Keratinocyte (primary cell): ENCODE results near the gene ARPC4. TPM values are rescaled to one million over a fixed set of nuclear protein-coding genes. Genes with fewer than 3 reads are reported as not detected.

ENCODE experiments used
- DNase-seq: peaks from one replicate; pipeline ENCODE4 v3.0.0-alpha.2; 2011; ENCODE audit warnings: low read depth, missing footprints, low spot score
- FAIRE-seq: peaks from 2 replicates; lab custom pipeline; 2011; peaks lifted over from hg19 to GRCh38; lab: Jason Lieb, UNC
- H2AFZ ChIP-seq: 2 replicates; pipeline ENCODE4 v1.6.0; 2012; ENCODE audit warnings: low read length, control low read depth, inconsistent platforms; ENCODE audit not compliant: control insufficient read depth
- H3K27ac ChIP-seq: 2 replicates; pipeline ENCODE4 v1.5.1; 2011; ENCODE audit warnings: low read length; ENCODE audit not compliant: control insufficient read depth, insufficient read depth
- H3K27me3 ChIP-seq: 3 replicates; pipeline ENCODE4 v1.6.0; 2011; ENCODE audit warnings: low read length; ENCODE audit not compliant: control insufficient read depth, insufficient read depth; ENCODE audit errors: extremely low read depth
- H3K36me3 ChIP-seq, 2 experiments: 2 replicates in 1 of 2; 3 replicates in 1 of 2; pipeline ENCODE4 v1.5.1; 2011; ENCODE audit warnings: low read length in 2 of 2, mild to moderate bottlenecking in 1 of 2; ENCODE audit not compliant: control insufficient read depth in 2 of 2, insufficient read depth in 2 of 2; ENCODE audit errors: extremely low read depth in 1 of 2
- H3K4me1 ChIP-seq: 3 replicates; pipeline ENCODE4 v1.5.1; 2011; ENCODE audit warnings: low read length; ENCODE audit not compliant: control insufficient read depth, insufficient read depth; ENCODE audit errors: extremely low read depth
- H3K4me2 ChIP-seq: 3 replicates; pipeline ENCODE4 v1.6.0; 2011; ENCODE audit warnings: low read depth, low read length; ENCODE audit not compliant: control insufficient read depth, insufficient read depth; ENCODE audit errors: extremely low read depth
- H3K4me3 ChIP-seq, 3 experiments: fragments of 200-600 bp in 1 of 3; sonication (generic) in 1 of 3; 2 replicates in 2 of 3; 3 replicates in 1 of 3; pipeline ENCODE4 v1.5.1; 2011 to 2016; ENCODE audit warnings: low read length in 3 of 3, mild to moderate bottlenecking in 3 of 3, control low read depth in 2 of 3, inconsistent platforms in 1 of 3, low read depth in 1 of 3, mixed read lengths in 1 of 3, mixed run types in 1 of 3, moderate library complexity in 1 of 3; ENCODE audit not compliant: control insufficient read depth in 2 of 3, insufficient read depth in 2 of 3; ENCODE audit errors: extremely low read depth in 1 of 3
- H3K79me2 ChIP-seq: 2 replicates; pipeline ENCODE4 v1.6.0; 2012; ENCODE audit warnings: low read length; ENCODE audit not compliant: control insufficient read depth, insufficient read depth
- H3K9ac ChIP-seq: 3 replicates; pipeline ENCODE4 v1.6.0; 2011; ENCODE audit warnings: low read length; ENCODE audit not compliant: control insufficient read depth, insufficient read depth; ENCODE audit errors: extremely low read depth
- H3K9me1 ChIP-seq: 3 replicates; pipeline ENCODE4 v1.6.0; 2011; ENCODE audit warnings: low read length; ENCODE audit not compliant: control insufficient read depth, insufficient read depth; ENCODE audit errors: extremely low read depth
- H3K9me3 ChIP-seq: 2 replicates; pipeline ENCODE4 v1.5.1; 2012; ENCODE audit warnings: low read depth, low read length; ENCODE audit not compliant: control insufficient read depth
- H4K20me1 ChIP-seq: 3 replicates; pipeline ENCODE4 v1.6.0; 2011; ENCODE audit warnings: low read length; ENCODE audit not compliant: control insufficient read depth, insufficient read depth; ENCODE audit errors: extremely low read depth
- CTCF ChIP-seq, 3 experiments: IDR thresholded peaks in 1 of 3; conservative IDR thresholded peaks in 1 of 3; optimal IDR thresholded peaks in 1 of 3; 2 replicates in 2 of 3; 3 replicates in 1 of 3; pipeline versions ENCODE3 to v1.5.1; 2011; ENCODE audit warnings: low read length in 3 of 3, mild to moderate bottlenecking in 3 of 3, moderate library complexity in 2 of 3, control low read depth in 1 of 3, inconsistent platforms in 1 of 3; ENCODE audit not compliant: insufficient read depth in 2 of 3; ENCODE audit errors: extremely low read depth in 1 of 3
- EZH2 ChIP-seq: IDR thresholded peaks from one replicate; pipeline ENCODE4 v1.6.1; 2012; ENCODE audit warnings: inconsistent platforms, mild to moderate bottlenecking, low read length, moderate library complexity
- dilution Hi-C: fragments of 300-500 bp; cut with MboI; formaldehyde crosslinking; loops from one replicate; pipeline ENCODE4 v1.7.0; 2020; ENCODE audit warnings: low sequenced_read_pairs; ENCODE audit not compliant: extremely low pct_ligation_motif_present
- polyA plus RNA-seq, 5 experiments: library from polyadenylated mRNA; depleted of rRNA in 3 of 5; stranded (reverse) in 3 of 5; stranded (forward) in 1 of 5; unstranded in 1 of 5; fragments of >200 nt; gene quantifications; 1 replicate in 1 of 5; 2 replicates in 3 of 5; 3 replicates in 1 of 5; pipeline versions ENCODE4 v1.2.1 to v1.2.3, GENCODE V29; 2011 to 2012; ENCODE audit warnings: missing spikeins in 2 of 5, low read depth in 1 of 5, low replicate concordance in 1 of 5

The ARPC4 gene
- polyA plus RNA-seq, 1 donor (not counting 4 experiments of a cell fraction or from before 2014, with no cell fraction given) = 173 TPM

DNA sequence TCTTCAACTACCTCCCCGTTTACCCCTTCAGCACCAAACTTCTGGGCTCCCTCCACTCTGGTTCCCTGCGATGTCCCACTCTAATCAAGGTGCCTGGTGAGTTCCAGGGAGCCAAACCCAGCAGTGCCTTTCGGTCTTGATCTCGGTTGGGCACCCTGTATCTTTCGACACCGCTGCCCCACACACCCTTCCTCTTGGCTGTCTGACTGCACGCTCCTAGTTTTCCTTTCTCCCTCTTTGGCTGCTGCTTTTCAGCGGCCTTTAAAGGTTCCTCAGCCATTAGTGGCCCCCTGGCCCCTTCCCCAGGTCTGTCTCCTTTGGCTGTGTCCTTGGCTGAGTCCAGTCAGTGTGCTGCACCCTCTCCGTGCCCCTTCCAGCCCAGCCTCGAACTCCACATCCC is 18.0 kb downstream of the ARPC4 start:
- dilution Hi-C loops = no loop called here
- DNase-seq = no peak
- no peak overlapping the region for H3K27ac ChIP-seq
- no peaks in the 10 kb centered on the region for H3K9me3 ChIP-seq
- H3K36me3 ChIP-seq = peaks cover 3 to 10% of the 10 kb centered on the region in 2 experiments
- TF ChIP-seq EZH2 = no peak
- TF ChIP-seq CTCF (optimal IDR thresholded peaks at IDR 0.05 in 1 of 3, IDR thresholded peaks at IDR 0.05 in 1 of 3, conservative IDR thresholded peaks at IDR 0.05 in 1 of 3; ENCODE audit: extremely low read depth in 1 of 3, insufficient read depth in 2 of 3, low read length in 3 of 3) = no peak
- peak overlapping the region; percentile 40 for H2AFZ ChIP-seq
- no peaks in the 10 kb centered on the region for H4K20me1 ChIP-seq
- H3K9ac ChIP-seq = peak overlapping the region; percentile 55
- no peaks in the 10 kb centered on the region for H3K27me3 ChIP-seq
- H3K79me2 ChIP-seq = no peaks in the 10 kb centered on the region
- no peaks in the 10 kb centered on the region for H3K9me1 ChIP-seq
- H3K4me1 ChIP-seq = peaks cover 7% of the 10 kb centered on the region
- peak overlapping the region in 2 of 3 experiments; percentile 60 to 63 for H3K4me3 ChIP-seq
- no peak for FAIRE-seq
- peak overlapping the region; percentile 90 for H3K4me2 ChIP-seq

- Histone ChIP-seq H3K27me3 (no peaks in the 10 kb centered on the region), H4K20me1 (no peaks in the 10 kb centered on the region), H2AFZ (no peak overlapping the region), H3K36me3 (peaks cover 0 to 4% of the 10 kb centered on the region in 2 experiments), H3K4me2 (no peak overlapping the region), H3K9me3 (no peaks in the 10 kb centered on the region), H3K4me1 (peaks cover 7% of the 10 kb centered on the region), H3K9me1 (no peaks in the 10 kb centered on the region), H3K4me3 (no peak overlapping the region), H3K27ac (no peak overlapping the region), H3K79me2 (no peaks in the 10 kb centered on the region), H3K9ac (no peak overlapping the region)
- dilution Hi-C loops = no loop called here
- TF ChIP-seq CTCF (optimal IDR thresholded peaks at IDR 0.05 in 1 of 3, IDR thresholded peaks at IDR 0.05 in 1 of 3, conservative IDR thresholded peaks at IDR 0.05 in 1 of 3; ENCODE audit: extremely low read depth in 1 of 3, insufficient read depth in 2 of 3, low read length in 3 of 3) (no peak), EZH2 (no peak)
- FAIRE-seq = no peak
- no peak for DNase-seq
These were observed 20.1 kb downstream of the ARPC4 start for GRCh38 chr3:9812870-9813483.
